Measurements from ENCODE around the gene AMN1. TPM values are rescaled to one million over a fixed set of nuclear protein-coding genes. Genes with fewer than 3 reads are reported as not detected.
"Not testable (repeated sequence)": the region's sequence is repeated elsewhere in the genome, so short reads cannot be mapped to it uniquely, and the experiment has no call there.

The AMN1 gene
- total RNA-seq, 1 experiment from 2014 or later, result 12.1 TPM

DNA sequence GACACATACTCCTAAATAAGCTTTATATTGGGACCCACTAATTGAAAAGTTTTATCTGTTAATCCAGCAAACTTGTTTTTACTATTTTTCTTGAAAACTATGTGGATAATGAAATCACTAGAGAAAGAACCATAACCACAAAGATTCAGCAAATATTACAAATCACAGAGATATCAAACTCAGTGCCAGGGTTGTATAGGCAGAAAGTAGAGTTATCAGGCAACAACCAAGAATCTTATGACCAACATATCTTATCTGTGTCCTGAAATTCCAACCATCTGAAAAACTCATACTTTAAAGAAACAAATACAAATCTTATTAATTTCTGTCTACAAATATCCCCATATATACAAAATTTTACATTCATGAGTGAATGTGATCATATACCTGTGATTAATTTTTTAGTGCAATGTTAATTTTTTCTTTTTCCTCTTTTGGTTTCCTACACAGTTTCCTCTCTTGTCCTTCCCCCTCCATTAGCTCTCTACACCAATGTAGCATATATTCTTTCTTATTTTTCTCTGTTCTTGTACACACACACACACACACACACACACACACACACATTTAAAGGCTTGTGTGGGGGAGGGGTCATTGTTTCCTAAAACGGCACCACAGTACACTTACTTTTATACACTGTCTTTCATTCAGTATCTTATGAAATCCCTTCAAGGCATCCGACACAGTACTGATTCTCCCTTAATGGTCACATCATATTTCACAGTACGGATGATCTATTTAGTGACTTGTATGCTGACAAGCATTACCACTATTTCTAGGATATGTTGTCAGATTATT is 18.6 kb downstream of the AMN1 start:
- DNase-seq (ENCODE audit: low spot score) (no peak), ATAC-seq (no peak)
- Mint-ChIP-seq H3K4me1 (peaks cover 1% of the 10 kb centered on the region; the same call in 1 of the 2 replicates), H3K9me3 (peaks cover 34% of the 10 kb centered on the region), H3K36me3 (peaks cover 36% of the 10 kb centered on the region), H3K4me3 (no peak overlapping the region), H3K27ac (no peak overlapping the region), H3K27me3 (ENCODE audit: low read depth) (no peaks in the 10 kb centered on the region)
- ChIA-PET POLR2A (interaction anchor here (0.5 kb wide), 1 partner anchor 300 kb away, joined by 3 read pairs; no protein-coding TSS in a partner anchor), CTCF (no interaction called here)
- TF ChIP-seq ZBTB21 (CRISPR knock-in tag; IDR thresholded peaks at IDR 0.05; ENCODE audit: borderline replicate concordance), result no peak
- no peak for TF ChIP-seq ZNF512 (CRISPR knock-in tag; IDR thresholded peaks at IDR 0.05; ENCODE audit: borderline replicate concordance)
- no peak for TF ChIP-seq HMGXB4 (CRISPR knock-in tag; IDR thresholded peaks at IDR 0.05)
- TF ChIP-seq ZNF423 (CRISPR knock-in tag; IDR thresholded peaks at IDR 0.05), result no peak
- no peak for TF ChIP-seq ZNF396 (CRISPR knock-in tag; IDR thresholded peaks at IDR 0.05; ENCODE audit: borderline replicate concordance)
- TF ChIP-seq TCF7 (CRISPR knock-in tag; IDR thresholded peaks at IDR 0.05; ENCODE audit: low read depth), result no peak

- POLR2A ChIA-PET; H3K27ac Mint-ChIP-seq; ATAC-seq; CTCF ChIA-PET; H3K4me1 Mint-ChIP-seq; DNase-seq (ENCODE audit: low spot score); H3K27me3 Mint-ChIP-seq (ENCODE audit: low read depth); H3K4me3 Mint-ChIP-seq: not testable (repeated sequence)
- peaks cover 36% of the 10 kb centered on the region for H3K36me3 Mint-ChIP-seq
- peaks cover 34% of the 10 kb centered on the region for H3K9me3 Mint-ChIP-seq
These were observed 20.7 kb downstream of the AMN1 start for GRCh38 chr12:31708118-31708517.

- Mint-ChIP-seq H3K4me1 (no peaks in the 10 kb centered on the region), H3K4me3 (no peak overlapping the region), H3K36me3 (peaks cover 36% of the 10 kb centered on the region), H3K27me3 (ENCODE audit: low read depth) (no peaks in the 10 kb centered on the region), H3K9me3 (peaks cover 34% of the 10 kb centered on the region), H3K27ac (no peak overlapping the region)
- DNase-seq (ENCODE audit: low spot score) (no peak), ATAC-seq (no peak)
- TF ChIP-seq, protein P1, sequence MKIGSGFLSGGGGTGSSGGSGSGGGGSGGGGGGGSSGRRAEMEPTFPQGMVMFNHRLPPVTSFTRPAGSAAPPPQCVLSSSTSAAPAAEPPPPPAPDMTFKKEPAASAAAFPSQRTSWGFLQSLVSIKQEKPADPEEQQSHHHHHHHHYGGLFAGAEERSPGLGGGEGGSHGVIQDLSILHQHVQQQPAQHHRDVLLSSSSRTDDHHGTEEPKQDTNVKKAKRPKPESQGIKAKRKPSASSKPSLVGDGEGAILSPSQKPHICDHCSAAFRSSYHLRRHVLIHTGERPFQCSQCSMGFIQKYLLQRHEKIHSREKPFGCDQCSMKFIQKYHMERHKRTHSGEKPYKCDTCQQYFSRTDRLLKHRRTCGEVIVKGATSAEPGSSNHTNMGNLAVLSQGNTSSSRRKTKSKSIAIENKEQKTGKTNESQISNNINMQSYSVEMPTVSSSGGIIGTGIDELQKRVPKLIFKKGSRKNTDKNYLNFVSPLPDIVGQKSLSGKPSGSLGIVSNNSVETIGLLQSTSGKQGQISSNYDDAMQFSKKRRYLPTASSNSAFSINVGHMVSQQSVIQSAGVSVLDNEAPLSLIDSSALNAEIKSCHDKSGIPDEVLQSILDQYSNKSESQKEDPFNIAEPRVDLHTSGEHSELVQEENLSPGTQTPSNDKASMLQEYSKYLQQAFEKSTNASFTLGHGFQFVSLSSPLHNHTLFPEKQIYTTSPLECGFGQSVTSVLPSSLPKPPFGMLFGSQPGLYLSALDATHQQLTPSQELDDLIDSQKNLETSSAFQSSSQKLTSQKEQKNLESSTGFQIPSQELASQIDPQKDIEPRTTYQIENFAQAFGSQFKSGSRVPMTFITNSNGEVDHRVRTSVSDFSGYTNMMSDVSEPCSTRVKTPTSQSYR (CRISPR knock-in tag; IDR thresholded peaks at IDR 0.05), result no peak
- TF ChIP-seq GTF2I (CRISPR knock-in tag; conservative IDR thresholded peaks at IDR 0.05) (no peak), ZMAT4 (CRISPR knock-in tag; IDR thresholded peaks at IDR 0.05) (no peak), ZNF263 (CRISPR knock-in tag; IDR thresholded peaks at IDR 0.05; ENCODE audit: low read depth) (no peak), RELA (CRISPR knock-in tag; IDR thresholded peaks at IDR 0.05; ENCODE audit: borderline replicate concordance) (no peak), NFYB (CRISPR knock-in tag; conservative IDR thresholded peaks at IDR 0.05; ENCODE audit: low read depth) (no peak)
- TF ChIP-seq, protein P2, sequence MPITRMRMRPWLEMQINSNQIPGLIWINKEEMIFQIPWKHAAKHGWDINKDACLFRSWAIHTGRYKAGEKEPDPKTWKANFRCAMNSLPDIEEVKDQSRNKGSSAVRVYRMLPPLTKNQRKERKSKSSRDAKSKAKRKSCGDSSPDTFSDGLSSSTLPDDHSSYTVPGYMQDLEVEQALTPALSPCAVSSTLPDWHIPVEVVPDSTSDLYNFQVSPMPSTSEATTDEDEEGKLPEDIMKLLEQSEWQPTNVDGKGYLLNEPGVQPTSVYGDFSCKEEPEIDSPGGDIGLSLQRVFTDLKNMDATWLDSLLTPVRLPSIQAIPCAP (CRISPR knock-in tag; IDR thresholded peaks at IDR 0.05), result no peak
- TF ChIP-seq, protein P3, sequence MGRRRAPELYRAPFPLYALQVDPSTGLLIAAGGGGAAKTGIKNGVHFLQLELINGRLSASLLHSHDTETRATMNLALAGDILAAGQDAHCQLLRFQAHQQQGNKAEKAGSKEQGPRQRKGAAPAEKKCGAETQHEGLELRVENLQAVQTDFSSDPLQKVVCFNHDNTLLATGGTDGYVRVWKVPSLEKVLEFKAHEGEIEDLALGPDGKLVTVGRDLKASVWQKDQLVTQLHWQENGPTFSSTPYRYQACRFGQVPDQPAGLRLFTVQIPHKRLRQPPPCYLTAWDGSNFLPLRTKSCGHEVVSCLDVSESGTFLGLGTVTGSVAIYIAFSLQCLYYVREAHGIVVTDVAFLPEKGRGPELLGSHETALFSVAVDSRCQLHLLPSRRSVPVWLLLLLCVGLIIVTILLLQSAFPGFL (CRISPR knock-in tag; IDR thresholded peaks at IDR 0.05; ENCODE audit: borderline replicate concordance), result no peak
- TF ChIP-seq, protein P4, sequence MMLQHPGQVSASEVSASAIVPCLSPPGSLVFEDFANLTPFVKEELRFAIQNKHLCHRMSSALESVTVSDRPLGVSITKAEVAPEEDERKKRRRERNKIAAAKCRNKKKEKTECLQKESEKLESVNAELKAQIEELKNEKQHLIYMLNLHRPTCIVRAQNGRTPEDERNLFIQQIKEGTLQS (CRISPR knock-in tag; conservative IDR thresholded peaks at IDR 0.05), result no peak
- POLR2A ChIA-PET, result interaction anchor here (0.6 to 0.7 kb wide), 2 partner anchors 9 to 191 kb away, joined by 4 to 5 read pairs; no protein-coding TSS in a partner anchor
- CTCF ChIA-PET, result no interaction called here
These were observed 23.2 kb downstream of the AMN1 start for GRCh38 chr12:31705621-31706020.
